Right forelimb (tissue), 1 donor: Measurements from ENCODE around the gene BBS12.

Experiments
- DNase-seq: peaks from one replicate; pipeline ENCODE4 v3.0.0-alpha.2; 2018

BBS12 gene

DNA sequence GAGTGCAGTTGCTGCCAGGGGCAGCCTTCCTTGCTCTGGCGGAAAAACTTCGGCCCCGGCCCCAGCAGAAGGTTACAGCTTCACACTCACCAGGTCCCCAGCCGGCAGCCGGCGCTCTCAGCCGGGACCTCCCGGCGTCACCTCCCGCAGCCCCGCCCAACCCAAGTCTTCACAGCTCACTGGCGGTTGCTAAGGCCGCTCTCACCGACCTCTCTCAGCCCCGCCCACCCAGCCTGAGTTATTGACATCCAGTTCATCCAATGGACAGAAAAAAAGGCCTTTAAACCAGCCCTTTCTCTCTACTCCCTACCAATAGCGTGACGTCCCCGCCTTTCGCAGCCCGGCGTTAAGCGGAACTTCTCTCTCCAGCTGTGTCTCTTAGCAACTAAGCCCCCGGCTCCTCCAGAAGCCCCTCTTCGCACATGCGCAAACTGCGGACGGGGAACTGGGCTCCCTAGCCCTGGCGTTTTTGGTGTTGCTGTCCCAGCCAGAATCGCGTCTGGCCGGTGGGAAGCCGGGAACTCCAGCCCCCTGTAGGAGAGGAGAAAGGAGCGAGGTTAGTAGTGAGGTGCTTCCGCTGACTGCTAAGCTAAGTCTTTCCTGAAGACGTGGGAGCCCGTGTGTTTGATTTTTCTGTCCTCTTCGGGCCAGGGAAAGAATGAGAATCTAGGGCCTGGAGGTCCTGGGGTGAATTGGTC is at the start of gene BBS12:
TSS of gene BBS12 (plus strand) at position 376 of the 698 bp plus-strand sequence. CDS start 9,189 bp downstream, outside the sequence.
- DNase-seq: peak; percentile 99

DNA sequence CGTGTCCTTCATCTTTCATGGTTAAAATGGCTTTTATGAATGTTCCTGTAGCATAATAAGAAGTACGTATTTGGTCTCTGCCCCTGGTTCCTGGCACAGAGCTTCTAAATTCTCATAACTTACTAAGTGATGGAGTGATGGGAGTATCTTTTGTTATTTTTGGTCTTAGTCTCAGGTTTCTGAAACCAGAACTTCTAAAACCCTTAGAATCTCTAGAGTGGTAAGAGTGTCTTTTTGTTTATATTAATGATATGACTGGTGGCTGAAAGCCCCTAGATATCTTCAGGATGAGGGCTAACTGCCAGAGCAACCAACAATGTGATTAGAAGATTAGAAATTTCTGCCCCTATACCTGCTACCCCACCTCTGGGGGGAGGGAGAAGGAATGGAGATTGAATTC is 45.8 kb upstream of the BBS12 start:
- DNase-seq: no peak

DNA sequence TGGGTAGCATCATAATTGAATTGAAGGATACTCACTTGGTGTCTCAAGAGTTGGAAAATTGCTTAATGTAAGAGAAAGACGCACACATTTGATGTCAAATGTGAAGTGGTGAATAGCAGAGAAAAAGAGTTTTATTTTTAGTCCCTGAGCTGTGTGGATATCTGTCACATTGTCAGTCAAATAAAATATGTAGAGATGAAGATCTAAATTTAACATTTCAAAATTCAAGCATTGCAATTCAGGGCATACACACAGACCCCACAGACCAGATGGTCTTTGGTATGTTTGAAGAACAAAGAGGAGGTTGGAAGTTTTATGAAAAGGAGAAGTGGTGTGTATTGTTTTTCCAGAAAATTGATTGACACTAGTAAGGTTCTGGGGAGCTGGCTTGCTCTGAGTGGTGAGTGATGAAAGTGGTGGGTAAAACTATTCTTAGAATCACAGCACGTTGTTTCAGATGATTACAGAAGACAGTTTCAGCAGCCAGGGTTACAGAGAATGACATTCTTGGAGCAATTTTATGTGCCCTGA is 44.9 kb upstream of the BBS12 start:
- DNase-seq: no peak

DNA sequence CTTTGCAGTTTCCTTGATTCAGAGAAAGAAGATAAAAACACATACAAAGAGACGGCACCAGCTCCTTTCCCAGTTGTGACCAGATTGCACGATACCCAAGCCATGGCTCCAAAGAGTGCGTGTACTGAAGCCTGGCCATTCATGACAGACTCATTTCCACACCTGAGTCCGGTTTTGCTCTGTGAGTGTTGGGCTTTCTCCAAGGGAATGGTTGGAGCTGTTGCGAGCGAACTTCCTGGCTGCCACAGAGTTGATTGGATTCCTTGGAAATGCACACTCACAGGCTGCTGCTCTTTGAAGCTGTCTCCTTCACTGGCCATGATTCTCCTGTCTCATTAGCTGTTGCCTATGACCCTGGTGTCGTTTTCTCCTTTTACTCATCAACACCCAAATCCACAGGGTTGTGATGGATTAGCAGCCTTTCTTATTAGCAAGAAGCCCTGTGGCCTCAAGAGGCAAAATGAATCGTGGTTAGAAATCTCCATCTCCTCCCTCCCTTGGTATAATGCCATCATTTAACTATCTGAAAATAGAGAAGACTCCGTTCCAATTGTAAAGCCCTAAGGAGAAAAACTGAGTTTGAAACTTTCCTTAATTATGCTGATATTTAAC is 43.9 kb upstream of the BBS12 start:
- no peak for DNase-seq

DNA sequence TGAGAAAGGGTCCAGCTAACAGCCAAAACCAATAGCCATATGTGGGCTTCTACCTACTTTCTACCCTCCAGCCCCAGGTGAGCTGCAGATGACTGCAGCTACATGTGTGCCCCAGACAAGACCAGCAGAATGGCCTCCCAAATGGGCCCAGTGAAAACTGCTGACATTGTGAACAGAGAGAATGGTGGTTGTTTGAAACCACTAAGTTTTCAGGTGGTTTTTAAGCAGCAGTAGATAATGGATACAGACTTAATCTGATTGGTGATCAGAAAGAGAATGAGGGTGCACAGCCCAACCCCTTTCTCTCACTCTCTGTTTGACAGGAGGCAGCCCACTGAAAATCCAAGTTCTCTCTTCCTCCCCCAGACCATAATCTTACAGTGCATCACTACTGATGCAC is 42.5 kb upstream of the BBS12 start:
- DNase-seq: no peak

DNA sequence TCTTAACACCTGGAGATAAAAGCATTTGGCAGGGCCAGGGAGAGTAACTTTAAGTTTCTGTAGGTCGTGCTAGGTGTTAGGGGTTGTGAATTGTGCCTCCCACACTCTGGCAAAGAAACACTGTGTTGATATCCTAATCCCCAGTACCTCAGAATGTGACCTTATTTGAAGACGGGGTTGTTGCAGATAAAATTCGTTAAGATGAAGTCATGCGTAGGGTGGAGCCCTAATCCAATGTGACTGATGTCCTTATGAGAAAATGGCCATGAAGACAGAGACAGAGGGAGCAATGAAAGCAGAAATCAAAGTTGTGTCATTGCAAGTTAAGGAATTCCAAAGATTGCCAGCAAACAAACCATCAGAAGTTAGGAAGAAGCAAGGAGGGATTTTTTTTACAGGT is 40.5 kb upstream of the BBS12 start:
- no peak for DNase-seq

DNA sequence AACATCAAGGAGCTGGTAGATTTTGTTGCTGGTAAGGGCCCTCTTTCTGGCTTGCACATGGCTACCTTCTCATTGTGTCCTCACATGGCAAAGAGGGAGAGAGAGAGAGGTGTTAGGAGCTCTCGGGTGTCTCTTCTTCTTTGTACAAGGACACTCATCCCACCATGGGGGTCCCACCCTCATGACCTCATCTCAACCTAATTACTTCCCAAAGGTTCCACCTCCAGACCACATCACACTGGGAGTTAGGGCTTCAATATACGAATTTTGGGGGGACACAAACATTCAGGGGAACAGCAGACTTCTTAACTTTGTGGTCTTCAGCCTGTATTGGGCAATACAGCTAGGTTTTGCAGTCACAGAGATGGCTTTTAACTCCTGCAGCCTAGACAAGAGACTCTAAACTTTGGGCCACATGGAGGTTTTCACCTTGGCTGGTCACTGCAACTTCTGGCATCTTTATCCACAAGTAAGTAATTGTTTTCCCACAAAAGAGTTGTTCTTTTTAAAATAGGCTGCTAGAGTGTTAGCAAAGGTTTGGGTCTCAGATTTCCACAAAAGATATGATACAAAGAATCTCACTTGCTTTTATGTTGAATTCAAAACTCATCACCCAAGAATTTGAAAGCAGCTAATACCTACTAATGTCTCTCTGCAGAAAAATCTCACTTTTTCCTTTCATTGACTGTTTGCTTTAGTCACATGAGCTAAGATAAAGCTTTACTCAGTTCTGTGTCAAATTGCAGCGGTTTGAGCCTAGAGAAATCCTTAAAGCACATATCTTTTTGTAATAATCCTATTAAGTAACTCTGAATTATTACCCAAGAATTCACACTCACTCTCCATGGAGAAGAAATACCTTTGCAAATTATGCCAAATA is 39.6 kb upstream of the BBS12 start:
- DNase-seq: no peak

DNA sequence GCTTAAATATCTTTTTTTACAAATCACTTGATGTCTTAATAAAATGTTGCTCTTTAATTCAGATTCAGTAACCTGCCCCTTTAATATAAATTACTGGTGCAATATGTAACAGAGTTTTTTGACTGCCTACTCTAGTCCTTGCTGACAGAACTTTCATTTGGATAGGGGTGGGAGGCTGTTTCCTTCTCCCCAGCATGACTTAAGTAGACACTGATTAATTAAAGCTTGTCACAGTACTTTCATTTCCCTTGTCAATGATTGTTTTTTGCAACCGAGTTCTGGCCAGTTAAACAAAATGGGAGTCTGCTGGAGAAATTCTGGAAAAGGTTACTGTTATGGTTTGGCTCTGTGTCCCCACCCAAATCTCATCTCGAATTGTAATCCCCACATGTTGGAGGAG is 37.3 kb upstream of the BBS12 start:
- DNase-seq: no peak

DNA sequence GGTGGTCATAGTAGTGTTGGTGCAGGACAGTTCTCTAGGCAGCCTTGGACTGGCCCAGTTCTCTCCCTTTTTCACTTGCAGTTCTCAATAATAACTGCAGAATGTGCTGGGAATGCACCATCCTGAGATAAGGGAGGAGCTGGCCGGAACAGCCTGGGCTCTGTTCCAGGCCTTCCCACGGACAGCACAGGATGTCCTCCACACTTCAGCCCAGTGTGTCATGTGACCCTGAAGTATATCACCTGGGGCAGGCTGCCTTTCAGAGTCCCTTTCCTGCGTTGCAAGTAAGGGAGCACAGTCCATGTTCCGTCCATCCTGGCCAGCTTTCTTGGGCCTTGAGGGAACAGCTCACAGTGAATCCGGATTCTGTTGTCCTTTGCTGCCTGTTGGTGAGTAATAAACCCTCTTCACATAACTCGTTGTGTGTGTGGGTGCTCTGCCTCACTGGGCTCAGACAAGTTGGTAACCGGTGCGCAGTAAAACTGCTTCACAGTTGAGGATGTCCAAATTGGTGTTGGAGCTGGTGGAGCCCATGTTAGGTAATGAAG is 32.3 kb upstream of the BBS12 start:
- no peak for DNase-seq

DNA sequence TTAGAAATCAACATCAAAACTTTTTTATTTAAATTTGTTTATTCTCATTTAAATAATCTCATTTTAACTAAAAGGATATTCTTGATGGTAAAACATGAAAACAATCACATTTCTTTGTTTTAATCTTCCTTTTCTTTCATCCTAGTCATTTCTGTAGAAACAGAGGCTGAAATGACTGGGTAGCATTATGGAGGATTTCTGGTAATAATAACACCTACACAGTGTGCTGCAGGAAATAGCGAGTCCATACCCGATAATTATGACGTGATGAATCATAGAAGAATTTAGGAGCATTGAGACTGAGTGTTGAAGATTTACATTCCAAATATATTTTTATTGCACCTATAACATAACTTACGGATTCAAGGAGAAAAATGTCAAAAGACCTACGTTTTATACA is 31.4 kb upstream of the BBS12 start:
- DNase-seq: no peak

DNA sequence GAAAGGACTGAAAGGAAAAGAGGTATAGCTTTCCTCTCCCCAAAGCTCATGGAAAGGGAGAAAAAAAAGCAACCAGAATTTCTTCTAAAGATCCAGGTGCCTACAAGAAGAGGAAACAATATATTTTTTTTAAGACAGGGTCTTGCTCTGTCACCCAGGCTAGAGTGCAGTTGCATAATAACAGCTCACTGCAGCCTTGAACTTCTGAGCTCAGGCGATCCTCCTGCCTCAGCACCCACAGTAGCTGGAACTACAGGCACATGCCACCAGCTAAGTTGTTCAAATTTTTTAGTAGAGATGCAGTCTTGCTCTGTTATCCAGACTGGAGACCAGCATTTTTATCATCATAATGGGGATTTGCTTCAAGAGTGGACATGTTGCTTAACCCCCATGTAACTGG is 30.5 kb upstream of the BBS12 start:
- no peak for DNase-seq

DNA sequence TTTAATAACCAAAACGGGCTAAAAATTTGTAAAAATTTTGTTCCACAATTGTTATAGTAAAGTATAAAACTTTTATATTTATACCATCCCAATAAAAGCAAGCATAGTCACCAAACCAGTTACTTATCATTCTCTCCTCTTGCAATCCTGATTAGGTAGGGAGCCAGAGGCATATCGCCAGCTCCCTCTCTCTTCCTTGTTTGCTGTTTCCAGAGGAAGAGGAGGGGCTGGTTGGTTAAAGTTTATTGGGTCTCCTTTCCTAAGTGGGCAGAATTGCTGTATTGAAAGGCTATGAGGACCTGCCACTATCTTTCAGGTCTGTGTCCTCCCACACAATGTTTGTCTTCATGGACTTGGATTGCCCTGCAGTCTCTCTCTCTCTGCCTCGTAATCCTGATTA is 29.6 kb upstream of the BBS12 start:
- DNase-seq: no peak

DNA sequence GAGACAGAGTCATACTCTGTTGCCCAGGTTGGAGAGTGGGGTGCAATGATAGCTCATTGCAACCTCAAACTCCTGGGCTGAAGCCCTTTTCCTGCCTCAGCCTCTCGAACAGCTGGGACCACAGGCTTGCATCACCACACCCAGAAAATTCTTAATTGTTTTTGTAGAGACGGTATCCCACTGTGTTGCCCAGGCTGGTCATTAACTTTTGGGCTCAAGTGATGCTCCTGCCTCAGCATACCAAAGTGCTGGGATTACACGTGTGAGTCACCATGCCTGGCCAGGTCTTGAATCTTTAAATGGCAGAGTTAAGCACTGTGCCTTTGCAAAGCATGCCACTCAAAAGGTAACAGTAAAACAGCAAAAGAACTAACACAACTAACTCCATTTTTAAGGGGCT is 28.6 kb upstream of the BBS12 start:
- DNase-seq: no peak

DNA sequence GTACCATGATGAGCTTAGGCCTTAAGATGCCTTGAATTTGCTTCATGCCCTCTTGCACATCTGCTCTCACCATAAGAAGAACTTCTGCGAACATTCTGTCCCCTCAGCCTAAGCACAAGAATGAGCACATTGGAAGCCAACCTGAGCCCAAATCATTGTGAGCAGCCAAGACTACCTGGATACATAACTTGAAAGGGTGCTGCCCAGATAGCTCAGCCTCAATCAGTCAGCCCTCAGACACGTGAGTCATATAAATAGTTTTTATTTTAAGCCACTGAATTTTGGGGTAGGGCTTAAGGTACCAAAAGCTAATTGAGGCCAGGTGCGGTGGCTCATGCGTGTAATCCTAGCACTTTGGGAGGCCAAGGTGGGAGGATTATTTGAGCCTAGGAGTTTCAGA is 27.5 kb upstream of the BBS12 start:
- no peak for DNase-seq

DNA sequence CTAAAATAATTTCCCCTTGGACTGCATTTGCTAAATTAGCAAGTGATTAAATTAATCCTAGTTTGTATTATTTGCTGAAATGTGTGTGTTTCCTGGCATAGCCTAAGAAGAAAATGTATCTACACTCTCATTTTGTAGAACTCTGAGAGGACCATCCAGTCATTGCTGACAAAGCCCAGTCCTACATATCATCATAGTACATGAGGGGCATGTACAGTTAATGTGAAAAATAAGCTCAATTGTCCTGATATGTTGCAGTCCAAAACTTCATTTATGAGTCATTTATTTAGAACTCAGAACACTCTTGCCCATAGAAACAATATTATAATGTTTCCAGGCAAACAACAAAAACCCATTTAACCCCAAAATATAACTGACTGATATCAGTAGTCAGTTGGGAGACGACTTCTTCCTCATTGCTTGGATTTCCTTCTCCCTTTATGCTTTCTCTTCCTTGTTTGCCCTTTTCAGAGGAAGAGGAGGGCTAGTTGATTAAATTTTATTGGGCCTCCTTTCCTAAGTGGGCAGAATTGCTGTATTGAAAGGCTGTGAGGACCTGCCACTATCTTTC is 26.9 kb upstream of the BBS12 start:
- no peak for DNase-seq

DNA sequence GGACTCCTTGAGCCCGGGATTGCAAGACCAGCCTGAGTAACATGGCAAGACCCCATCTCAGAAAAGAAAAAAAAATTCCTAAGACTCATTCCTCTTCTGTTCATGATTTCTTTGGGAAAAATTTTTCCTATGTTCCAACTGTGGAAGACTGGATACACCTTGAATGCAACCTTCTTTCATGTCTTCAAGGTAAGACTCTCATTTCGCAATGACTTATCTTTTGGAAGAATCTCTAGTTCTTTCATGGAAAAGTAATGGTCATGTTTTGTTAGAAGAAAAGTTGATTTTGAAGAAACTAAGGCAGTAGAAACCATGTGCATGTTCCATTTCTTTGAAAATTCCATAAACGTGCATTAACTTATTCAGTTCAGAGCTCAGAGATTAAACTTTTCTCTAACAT is 26.0 kb upstream of the BBS12 start:
- no peak for DNase-seq

DNA sequence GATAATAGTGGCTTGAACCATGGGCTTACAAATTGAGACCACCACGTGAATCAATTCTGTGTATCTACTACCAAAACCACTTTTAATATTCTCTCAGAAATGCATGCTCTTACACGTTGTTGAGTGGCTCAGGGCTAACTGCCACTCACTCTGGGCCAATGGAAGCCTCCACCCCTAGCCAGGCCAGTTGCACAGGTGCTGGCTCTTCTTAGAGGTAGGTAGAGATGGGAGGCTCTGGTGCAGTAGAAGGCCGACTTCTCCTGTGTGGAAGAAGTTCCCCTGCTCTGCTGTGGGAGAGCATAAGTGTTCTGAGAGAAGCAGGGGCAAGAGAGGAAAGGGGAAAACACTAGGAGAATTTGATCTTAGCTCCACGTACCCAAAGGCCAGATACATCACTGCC is 25.0 kb upstream of the BBS12 start:
- DNase-seq: no peak

DNA sequence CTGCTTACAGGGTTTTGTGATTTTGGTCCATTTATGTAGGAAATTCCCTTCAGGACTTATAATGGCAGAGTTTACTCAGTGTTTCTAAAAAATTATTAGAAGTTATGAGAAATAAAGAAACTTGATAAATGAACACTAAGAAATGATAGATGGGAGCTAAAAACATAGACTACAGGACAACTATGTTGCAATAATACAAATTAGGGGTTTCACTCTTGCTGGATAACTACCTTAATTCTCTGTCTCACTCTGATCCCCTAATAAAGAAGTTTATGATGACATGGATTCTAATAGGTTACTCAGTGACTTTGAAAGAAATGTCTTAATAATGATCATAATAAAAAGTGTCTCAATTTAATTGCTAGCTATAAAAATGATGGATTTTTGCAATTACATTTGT is 23.3 kb upstream of the BBS12 start:
- DNase-seq: no peak

DNA sequence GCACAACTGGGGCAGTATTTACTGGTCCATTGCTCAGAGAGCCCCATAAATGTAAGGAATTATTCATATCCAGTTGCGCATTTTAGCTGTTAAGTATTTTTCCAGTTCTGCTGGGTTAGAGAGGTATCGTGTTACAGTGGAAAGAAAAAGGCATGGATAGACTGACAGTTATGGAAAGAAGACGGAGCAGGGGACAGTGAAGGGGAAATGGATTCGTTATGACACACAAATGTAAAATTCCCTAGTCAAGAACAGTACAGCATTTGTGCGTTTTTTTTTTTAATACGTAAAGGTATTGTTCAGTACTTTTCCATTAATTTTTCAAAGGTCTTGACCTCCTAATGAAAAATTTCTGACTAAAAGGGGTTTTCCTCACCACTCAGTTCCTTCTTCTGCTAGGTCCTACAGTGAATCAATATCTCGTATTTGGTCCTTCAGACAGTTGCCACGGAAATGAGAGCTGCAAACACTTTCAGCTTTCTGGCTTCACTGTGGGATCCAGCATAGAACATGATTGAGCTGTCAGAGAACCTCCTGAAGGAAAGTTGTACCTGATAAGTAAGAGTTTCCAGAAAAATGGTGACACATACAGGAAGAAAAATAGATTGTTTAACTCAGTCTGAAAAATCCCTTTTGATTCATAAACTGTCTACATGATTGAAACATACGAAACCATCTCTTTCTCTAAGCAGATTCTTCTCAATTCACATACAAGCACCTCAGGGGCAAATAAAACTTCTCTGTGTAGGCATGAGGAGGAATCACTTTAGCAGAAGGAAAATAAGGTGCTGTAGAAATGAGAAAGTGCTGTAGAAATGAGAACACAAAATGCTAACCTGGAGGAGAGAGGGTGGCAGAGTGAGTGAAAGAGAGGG is 21.8 kb upstream of the BBS12 start:
- no peak for DNase-seq

DNA sequence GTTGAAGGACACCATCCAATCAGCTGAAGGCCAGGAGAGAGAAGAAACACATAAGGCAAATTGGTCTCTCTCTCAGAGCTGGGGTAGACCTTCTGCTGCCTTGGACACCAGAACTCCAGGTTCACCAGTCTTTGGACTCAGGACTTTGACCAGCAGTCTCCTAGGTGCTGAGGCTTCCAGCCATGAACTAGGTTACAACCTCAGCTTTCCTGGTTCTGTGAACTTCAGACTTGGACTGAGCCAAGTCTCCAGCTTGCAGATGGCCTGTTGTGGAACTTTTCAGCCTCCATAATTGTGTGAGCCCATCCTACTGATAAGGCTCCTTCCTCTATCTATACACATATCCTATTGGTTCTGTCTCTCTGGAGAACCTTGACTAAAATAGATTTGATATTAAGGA is 20.6 kb upstream of the BBS12 start:
- no peak for DNase-seq

DNA sequence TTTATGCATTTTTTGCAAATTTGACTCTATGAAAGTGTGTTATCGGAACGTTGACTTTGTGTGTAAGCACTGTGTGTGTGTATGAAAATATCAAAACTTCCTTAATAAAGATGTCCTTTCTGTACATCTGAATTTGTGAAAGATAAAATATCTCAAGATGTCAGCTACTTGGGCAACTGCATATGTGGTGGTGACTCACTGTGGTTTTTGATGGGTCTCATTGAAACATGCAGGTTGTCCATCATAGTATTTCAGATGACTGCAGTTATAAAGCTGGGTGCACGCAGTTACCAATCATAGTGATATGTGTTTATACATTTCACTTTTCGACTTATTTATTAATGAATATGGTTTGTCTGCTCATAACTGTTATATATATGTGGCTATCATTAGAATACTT is 19.7 kb upstream of the BBS12 start:
- DNase-seq: no peak

DNA sequence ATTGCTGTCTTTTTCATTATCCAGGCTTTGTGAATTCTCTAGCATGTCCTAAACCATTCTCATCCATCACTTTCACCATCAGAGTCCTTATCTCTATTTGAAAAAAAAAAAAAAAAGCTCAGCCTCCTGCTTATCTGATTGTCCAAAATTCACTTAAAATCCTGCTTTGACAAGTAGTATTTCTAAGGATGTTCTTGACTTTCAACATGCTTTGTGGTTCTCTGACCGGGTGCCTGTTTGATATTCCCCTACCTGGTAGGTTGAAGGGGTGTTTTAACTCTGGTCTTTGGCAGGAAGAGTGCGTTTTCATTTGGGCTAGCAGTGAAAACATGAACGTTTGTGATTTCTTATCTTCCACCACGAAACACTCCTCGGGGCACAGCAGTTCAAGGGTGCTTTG is 17.3 kb upstream of the BBS12 start:
- DNase-seq: no peak
